GM06990 (cell line): ENCODE data around the gene TSKS.

Experiments
- DNase-seq: peaks from one replicate; pipeline ENCODE4 v3.0.0-alpha.2; 2011; ENCODE audit not compliant: insufficient read length; ENCODE audit errors: extremely low read depth
- H3K27me3 ChIP-seq: replicated peaks from 2 replicates; pipeline ENCODE4 v1.6.0; 2011; ENCODE audit warnings: low read length; ENCODE audit not compliant: control insufficient read depth, insufficient read depth
- H3K36me3 ChIP-seq: 2 replicates; pipeline ENCODE4 v1.5.1; 2011; ENCODE audit warnings: low read length; ENCODE audit not compliant: control insufficient read depth, insufficient read depth
- H3K4me3 ChIP-seq: replicated peaks from 2 replicates; pipeline ENCODE4 v1.5.1; 2011; ENCODE audit warnings: low read depth, mild to moderate bottlenecking, control low read depth, low read length
- CTCF ChIP-seq: IDR thresholded peaks from 2 replicates; pipeline ENCODE4 v1.5.1; 2011; ENCODE audit warnings: low read length, control low read depth, mild to moderate bottlenecking, inconsistent platforms; ENCODE audit not compliant: insufficient read depth, poor library complexity, severe bottlenecking

TSKS gene

GRCh38 chr19:49799798-49800376 lies 36.8 kb upstream of the TSKS start:
- DNase-seq: no peak
- Histone ChIP-seq H3K4me3 (no peak overlapping the region), H3K36me3 (peaks cover 47% of the 10 kb centered on the region), H3K27me3 (no peaks in the 10 kb centered on the region)
- TF ChIP-seq CTCF: peak; percentile 28

DNA sequence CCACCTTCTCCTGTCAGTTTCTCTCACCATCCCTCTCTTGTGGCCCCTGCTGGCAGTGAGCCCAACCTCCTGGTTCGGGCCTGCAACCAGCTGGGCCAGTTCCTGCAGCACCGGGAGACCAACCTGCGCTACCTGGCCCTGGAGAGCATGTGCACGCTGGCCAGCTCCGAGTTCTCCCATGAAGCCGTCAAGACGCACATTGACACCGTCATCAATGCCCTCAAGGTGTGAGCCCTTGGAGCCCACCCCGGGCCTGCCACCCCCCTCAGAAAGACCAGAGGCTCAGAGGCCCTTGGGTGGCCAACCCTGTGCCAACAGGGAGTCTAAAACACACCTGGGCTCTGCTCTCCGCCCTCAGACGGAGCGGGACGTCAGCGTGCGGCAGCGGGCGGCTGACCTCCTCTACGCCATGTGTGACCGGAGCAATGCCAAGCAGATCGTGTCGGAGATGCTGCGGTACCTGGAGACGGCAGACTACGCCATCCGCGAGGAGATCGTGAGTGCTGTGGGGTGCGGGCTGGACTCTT lies 36.2 kb upstream of the TSKS start:
- no peaks in the 10 kb centered on the region for H3K27me3 ChIP-seq
- peaks cover 49% of the 10 kb centered on the region for H3K36me3 ChIP-seq
- no peak for TF ChIP-seq CTCF
- H3K4me3 ChIP-seq: no peak overlapping the region
- DNase-seq: no peak

GRCh38 chr19:49798574-49798973 lies 35.5 kb upstream of the TSKS start:
- peaks cover 51% of the 10 kb centered on the region for H3K36me3 ChIP-seq
- no peak overlapping the region for H3K4me3 ChIP-seq
- no peak for TF ChIP-seq CTCF
- H3K27me3 ChIP-seq: no peaks in the 10 kb centered on the region
- DNase-seq: no peak

- no peak for TF ChIP-seq CTCF
- Histone ChIP-seq H3K4me3 (no peak overlapping the region), H3K27me3 (no peaks in the 10 kb centered on the region), H3K36me3 (peaks cover 47% of the 10 kb centered on the region)
- DNase-seq: no peak
Measured at GRCh38 chr19:49795615-49796014, 32.5 kb upstream of the TSKS start.

- Histone ChIP-seq H3K4me3 (no peak overlapping the region), H3K36me3 (peaks cover 41% of the 10 kb centered on the region), H3K27me3 (no peaks in the 10 kb centered on the region)
- TF ChIP-seq CTCF: no peak
- DNase-seq: no peak
Measured at GRCh38 chr19:49793561-49793840, 30.4 kb upstream of the TSKS start.
